HG03196 (cell line): ENCODE results near the gene CNIH2.
"Not testable (repeated sequence)": the region's sequence is repeated elsewhere in the genome, so short reads cannot be mapped to it uniquely, and the experiment has no call there.

Experiments
- ATAC-seq: cut with Tn5 transposase; IDR thresholded peaks from one replicate; pipeline ENCODE4 v1.9.1; 2021; ENCODE audit not compliant: unreplicated experiment

CNIH2 gene

DNA sequence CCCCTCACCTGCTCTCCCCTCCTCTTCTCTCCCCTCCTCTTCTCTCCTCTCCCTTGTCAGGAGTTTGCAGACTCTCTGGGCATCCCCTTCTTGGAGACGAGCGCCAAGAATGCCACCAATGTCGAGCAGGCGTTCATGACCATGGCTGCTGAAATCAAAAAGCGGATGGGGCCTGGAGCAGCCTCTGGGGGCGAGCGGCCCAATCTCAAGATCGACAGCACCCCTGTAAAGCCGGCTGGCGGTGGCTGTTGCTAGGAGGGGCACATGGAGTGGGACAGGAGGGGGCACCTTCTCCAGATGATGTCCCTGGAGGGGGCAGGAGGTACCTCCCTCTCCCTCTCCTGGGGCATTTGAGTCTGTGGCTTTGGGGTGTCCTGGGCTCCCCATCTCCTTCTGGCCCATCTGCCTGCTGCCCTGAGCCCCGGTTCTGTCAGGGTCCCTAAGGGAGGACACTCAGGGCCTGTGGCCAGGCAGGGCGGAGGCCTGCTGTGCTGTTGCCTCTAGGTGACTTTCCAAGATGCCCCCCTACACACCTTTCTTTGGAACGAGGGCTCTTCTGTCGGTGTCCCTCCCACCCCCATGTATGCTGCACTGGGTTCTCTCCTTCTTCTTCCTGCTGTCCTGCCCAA lies 1.9 kb upstream of the CNIH2 start:
- ATAC-seq: no peak

- not testable (repeated sequence) for ATAC-seq
Measured at GRCh38 chr11:66276619-66277018, 1.4 kb upstream of the CNIH2 start.

GRCh38 chr11:66277064-66277463 lies 911 bp upstream of the CNIH2 start:
- ATAC-seq: not testable (repeated sequence)

GRCh38 chr11:66278363-66279091 lies 552 bp downstream of the CNIH2 start:
- no peak for ATAC-seq

- no peak for ATAC-seq
Measured at GRCh38 chr11:66279092-66279734, 1.2 kb downstream of the CNIH2 start.

- ATAC-seq: no peak
Measured at GRCh38 chr11:66280428-66280827, 2.5 kb downstream of the CNIH2 start.

GRCh38 chr11:66281001-66281400 lies 3.0 kb downstream of the CNIH2 start:
- no peak for ATAC-seq

GRCh38 chr11:66281776-66282467 lies 3.9 kb downstream of the CNIH2 start:
- no peak for ATAC-seq

- ATAC-seq: peak; percentile 57
Measured at GRCh38 chr11:66282468-66283455, 4.8 kb downstream of the CNIH2 start.

DNA sequence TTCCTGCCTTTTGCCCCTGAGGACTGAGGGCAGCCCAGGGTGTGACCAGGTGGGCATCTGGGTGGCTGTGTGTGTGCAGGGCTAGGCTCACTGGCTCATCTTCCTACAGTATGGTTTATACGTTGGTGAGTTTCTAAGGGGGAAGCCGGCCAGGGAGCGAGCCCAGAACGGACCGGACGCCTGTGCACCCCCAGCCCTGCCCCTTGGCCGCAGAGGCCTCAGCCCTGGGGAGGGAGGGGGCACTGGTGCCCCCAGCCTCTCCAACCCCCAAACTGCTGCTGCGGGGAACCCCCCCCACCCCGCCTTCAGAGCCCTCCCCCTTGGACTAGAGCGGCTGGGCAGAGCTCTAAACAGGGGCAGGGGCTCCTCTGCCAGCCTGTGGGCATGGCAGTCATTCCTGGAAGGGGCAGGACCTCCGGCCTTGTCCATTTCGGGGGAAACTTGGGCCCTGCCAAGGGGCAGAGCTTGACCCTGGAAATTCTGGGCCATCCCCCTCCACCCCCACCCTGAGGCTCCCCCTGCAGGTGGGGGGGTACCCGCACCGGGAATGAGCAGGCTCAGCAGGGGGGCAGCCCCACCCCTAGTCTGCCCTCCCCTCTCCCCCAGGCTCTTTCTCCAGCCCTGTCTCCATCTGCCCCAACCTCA lies 5.6 kb downstream of the CNIH2 start:
- no peak for ATAC-seq

GRCh38 chr11:66284526-66285078 lies 6.6 kb downstream of the CNIH2 start:
- no peak for ATAC-seq

DNA sequence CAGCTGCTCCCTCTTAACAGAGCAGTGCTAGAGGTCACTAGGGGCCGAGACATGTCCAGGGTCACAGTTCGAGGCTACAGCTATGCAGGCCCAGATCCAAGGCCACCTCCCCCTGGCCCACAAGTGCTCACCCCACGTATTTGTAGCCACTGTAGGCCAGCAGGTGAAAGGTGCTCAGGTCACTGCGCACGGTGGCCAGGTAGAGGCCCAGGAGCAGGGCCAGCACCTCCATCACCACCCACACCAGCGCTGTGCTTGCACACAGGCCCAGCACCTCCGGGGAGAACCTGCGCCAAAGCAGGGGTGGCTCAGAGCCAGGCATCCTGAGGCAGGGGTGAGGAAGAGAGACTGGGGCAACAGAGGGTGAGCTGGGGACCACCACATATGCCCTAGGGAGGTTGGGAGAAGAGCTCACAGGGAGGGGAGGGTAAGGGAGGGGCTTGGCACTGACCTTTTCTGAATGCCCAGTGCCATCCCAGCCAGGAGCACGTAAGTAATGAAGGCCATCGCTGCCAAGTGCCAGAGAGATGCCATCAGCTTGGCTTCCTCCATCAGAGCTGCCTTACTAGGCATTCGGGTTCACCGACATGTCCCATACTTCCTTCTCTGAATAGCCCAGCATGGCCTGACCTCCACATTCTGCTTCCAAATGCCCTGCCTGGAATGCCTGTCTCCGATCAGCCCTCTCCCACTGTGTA lies 7.4 kb downstream of the CNIH2 start:
- ATAC-seq: no peak

GRCh38 chr11:66286699-66287098 lies 8.7 kb downstream of the CNIH2 start:
- ATAC-seq: no peak

GRCh38 chr11:66287211-66287888 lies 9.4 kb downstream of the CNIH2 start:
- no peak for ATAC-seq

- ATAC-seq: peak; percentile 1
Measured at GRCh38 chr11:66287889-66288670, 10.1 kb downstream of the CNIH2 start.

DNA sequence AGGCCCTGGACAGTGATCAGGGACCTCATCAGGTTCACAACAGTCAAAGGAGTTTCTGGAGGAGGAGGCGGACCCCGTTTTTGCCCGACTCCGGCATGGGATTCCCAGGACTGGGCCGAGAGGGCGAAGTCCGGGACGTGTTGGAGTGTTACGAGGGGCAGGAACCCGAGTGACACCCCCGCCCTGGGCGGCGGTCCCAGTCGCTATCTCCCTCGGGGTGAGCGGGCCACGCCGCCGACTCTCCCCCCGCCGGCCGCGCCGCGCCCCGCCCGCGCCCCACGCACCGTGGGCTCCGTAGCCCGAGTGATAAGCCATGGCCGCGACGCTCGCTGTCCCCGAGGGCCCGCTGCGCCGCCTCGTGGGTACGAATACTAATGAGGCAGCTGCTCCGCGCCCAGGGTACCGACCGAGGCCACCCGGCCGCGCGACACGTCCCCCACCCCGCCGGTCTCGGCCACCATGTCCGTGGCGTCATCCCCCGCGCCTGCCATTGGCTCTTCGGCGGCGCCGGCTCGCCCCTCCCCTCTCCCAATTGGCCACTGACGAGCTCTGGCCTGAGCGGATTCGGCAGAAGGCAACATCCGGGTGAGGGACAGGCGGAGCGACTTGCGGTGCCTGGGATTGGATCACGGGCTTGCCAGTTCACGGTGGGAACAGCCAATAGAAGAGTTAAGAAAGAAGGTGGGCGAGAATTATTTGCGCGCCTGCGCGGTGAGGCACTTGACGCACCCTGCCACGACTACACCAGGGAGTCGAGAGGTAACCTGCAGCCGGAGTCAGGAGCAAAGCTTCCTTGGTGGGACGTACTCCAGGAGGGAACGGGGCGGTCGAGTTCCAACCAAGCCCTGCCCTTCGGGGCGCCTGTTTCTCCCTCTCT lies 10.9 kb downstream of the CNIH2 start, which contains the start of gene YIF1A:
Gene YIF1A (minus strand): TSS at position 473 of the 877 bp plus-strand sequence. CDS start 158 bp downstream, at position 315.
- ATAC-seq: peak; percentile 84
